Pons (tissue), 1 donor: ENCODE measurements around the gene BTD.

Experiments used
- DNase-seq: peaks from one replicate; pipeline ENCODE4 v3.0.0-alpha.2; 2016; ENCODE audit warnings: low spot score

The BTD gene

DNA sequence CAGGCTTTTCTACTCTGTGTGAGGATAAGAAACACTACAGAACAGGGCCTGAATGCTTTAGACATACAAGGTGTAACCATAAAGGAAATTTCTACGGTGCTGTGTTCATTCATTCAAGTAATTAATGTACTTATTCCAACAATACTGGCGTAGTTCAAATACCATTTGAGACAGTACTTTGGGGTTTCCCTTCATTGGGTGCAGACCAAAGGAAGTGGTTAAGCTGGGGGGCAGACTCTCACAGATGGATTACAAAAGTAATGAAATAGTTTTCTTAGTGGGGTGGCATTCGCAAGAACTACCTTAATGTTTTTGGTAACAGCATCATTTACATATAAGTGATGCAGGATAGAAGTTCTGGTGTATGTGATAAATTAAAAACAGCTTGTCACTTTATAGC lies 65.9 kb downstream of the BTD start:
- DNase-seq: no peak

GRCh38 chr3:15673536-15673935 lies 72.0 kb downstream of the BTD start:
- no peak for DNase-seq

- no peak for DNase-seq
Measured at GRCh38 chr3:15676259-15676658, 74.7 kb downstream of the BTD start.

DNA sequence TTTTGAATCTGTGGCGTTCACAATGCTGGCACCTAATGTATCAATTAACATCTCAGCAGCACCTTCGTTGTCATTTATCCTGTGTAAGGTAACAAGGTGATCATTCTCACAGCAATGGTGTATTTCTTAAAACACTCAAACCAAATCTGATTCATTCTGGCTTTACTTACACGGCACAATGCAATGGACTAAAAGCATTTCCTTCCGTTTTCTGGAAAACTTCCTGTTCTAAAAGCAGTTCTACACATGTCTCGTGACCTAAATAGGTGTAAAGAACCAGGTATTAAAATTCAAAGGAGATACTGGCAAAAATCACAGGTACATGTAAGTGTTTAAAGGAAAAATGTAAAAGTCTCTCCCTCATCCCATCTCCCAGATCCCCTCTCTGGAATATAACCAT lies 77.8 kb downstream of the BTD start:
- DNase-seq: no peak

GRCh38 chr3:15681668-15682067 lies 80.1 kb downstream of the BTD start:
- no peak for DNase-seq

- DNase-seq: peak; percentile 43
Measured at GRCh38 chr3:15682561-15683185, 81.1 kb downstream of the BTD start.

- peak; percentile 71 for DNase-seq
Measured at GRCh38 chr3:15683253-15683652, 81.7 kb downstream of the BTD start.

- peak; percentile 71 for DNase-seq
Measured at GRCh38 chr3:15685927-15686326, 84.4 kb downstream of the BTD start.

GRCh38 chr3:15690230-15690629 lies 88.7 kb downstream of the BTD start:
- DNase-seq: no peak

- DNase-seq: no peak
Measured at GRCh38 chr3:15690748-15691147, 89.2 kb downstream of the BTD start.

DNA sequence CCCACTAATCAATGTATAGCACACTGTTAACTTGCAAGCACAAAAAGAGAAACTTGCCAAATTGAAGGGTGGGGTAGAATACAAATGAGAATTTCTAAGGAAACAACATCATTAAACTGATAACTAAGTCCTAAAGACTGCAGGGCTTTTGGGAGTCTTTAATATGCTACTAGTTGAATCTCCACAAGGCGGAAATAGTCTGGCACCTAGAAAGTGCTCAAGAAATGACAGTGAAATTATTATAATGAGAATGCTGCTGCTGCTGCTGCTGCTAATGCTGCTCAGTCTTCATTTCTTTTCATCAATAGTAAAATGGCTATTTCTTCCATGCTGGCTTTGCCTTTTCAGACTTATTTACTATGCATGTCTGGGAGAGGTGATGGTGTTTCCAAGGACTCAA lies 91.8 kb downstream of the BTD start:
- no peak for DNase-seq

- DNase-seq: peak; percentile 60
Measured at GRCh38 chr3:15694628-15695027, 93.1 kb downstream of the BTD start.
